T-helper 1 cell treated with Interleukin-12 subunit alpha and Interleukin-12 subunit beta and Interleukin-4 antibody, amounts not matched to agents 30 μg/mL and 1 μg/mL, for 36 hours (primary cell): ENCODE data around the gene C8B.

Experiments
- H3K27ac Mint-ChIP-seq: one replicate; pipeline ENCODE4 v1.8.0; 2021; ENCODE audit warnings: mild to moderate bottlenecking, mixed read lengths
- H3K27me3 Mint-ChIP-seq: one replicate; pipeline ENCODE4 v1.8.0; 2021; ENCODE audit warnings: low read depth, mixed read lengths
- H3K36me3 Mint-ChIP-seq: one replicate; pipeline ENCODE4 v1.8.0; 2021; ENCODE audit warnings: low read depth, mixed read lengths
- H3K4me1 Mint-ChIP-seq: one replicate; pipeline ENCODE4 v1.8.0; 2021; ENCODE audit warnings: low read depth, mixed read lengths
- H3K4me3 Mint-ChIP-seq: one replicate; pipeline ENCODE4 v1.8.0; 2021; ENCODE audit warnings: mild to moderate bottlenecking, moderate library complexity, mixed read lengths
- H3K9me3 Mint-ChIP-seq: one replicate; pipeline ENCODE4 v1.8.0; 2021; ENCODE audit warnings: mixed read lengths

Gene C8B

GRCh38 chr1:56929492-56929891, 36.3 kb downstream of the C8B start:
- H3K36me3 Mint-ChIP-seq: no peaks in the 10 kb centered on the region
- H3K9me3 Mint-ChIP-seq: no peaks in the 10 kb centered on the region
- no peak overlapping the region for H3K27ac Mint-ChIP-seq
- H3K4me3 Mint-ChIP-seq: no peak overlapping the region
- no peaks in the 10 kb centered on the region for H3K4me1 Mint-ChIP-seq
- H3K27me3 Mint-ChIP-seq: no peaks in the 10 kb centered on the region

DNA sequence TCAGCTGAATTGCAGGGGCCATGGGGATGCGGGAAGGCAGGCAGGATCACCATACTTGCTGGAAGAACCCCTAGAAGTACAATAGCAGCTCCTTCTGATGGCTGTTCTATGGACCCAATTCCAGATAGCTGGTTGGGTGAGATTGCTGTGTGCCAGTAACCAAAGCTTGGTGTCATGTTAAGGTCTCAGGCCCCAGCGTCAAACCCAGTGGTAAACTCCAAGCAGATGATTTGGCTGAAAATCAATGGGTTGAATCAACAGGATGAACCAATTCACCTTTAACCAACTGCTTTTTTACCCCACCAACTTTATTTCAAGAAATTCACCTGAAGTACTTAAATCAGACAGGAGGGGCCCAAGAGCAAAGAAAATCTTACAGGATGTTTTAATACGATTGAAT, 37.8 kb downstream of the C8B start:
- no peaks in the 10 kb centered on the region for H3K9me3 Mint-ChIP-seq
- no peak overlapping the region for H3K27ac Mint-ChIP-seq
- no peaks in the 10 kb centered on the region for H3K27me3 Mint-ChIP-seq
- H3K4me1 Mint-ChIP-seq: no peaks in the 10 kb centered on the region
- no peaks in the 10 kb centered on the region for H3K36me3 Mint-ChIP-seq
- H3K4me3 Mint-ChIP-seq: no peak overlapping the region

GRCh38 chr1:56927171-56927570, 38.6 kb downstream of the C8B start:
- Mint-ChIP-seq H3K9me3 (no peaks in the 10 kb centered on the region), H3K4me3 (no peak overlapping the region), H3K4me1 (no peaks in the 10 kb centered on the region), H3K36me3 (no peaks in the 10 kb centered on the region), H3K27ac (no peak overlapping the region), H3K27me3 (peaks cover 2% of the 10 kb centered on the region)

- Mint-ChIP-seq H3K27me3 (peaks cover 4% of the 10 kb centered on the region), H3K9me3 (no peaks in the 10 kb centered on the region), H3K4me3 (no peak overlapping the region), H3K4me1 (no peaks in the 10 kb centered on the region), H3K36me3 (no peaks in the 10 kb centered on the region), H3K27ac (no peak overlapping the region)
Observed at GRCh38 chr1:56925193-56925592, 40.6 kb downstream of the C8B start.

DNA sequence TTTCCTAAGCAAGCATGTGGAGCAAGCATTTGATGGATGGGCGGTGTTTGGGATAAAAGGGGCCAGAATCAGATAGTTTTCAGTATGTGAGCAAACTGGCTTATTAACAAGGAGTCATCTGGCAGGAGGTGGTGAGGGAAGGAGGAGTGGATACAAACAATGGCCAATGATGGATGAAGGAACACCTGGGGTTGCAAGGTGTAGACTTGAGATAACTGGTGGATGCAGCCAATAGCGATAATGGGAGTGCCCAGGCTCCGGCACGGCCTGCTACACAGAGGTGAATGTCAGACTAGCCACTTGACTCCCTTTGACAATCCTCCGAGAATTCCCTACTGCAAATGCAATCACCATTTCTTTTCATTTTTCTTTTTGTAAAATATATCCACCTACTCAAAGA, 41.7 kb downstream of the C8B start:
- no peak overlapping the region for H3K27ac Mint-ChIP-seq
- H3K36me3 Mint-ChIP-seq: no peaks in the 10 kb centered on the region
- no peaks in the 10 kb centered on the region for H3K9me3 Mint-ChIP-seq
- H3K4me3 Mint-ChIP-seq: no peak overlapping the region
- H3K4me1 Mint-ChIP-seq: no peaks in the 10 kb centered on the region
- peaks cover 4% of the 10 kb centered on the region for H3K27me3 Mint-ChIP-seq

DNA sequence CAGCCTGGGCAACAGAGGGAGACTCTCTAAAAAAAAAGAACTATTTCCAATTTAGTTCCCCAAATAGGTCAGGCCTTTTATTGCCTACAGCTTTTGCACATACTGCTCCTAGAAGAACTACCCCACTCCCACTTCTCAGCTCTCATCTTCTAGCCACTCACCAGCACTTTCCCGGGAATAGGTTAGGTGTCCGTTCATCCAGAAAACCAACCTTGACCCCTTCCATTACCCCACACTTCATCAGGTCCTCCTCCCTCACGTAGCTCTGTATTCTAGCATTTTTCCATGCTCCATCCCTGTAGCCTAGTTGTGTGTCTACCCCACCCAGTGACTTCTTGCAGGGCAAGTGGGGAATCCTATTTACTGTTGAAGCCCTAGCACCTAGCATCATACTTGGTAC, 42.6 kb downstream of the C8B start:
- Mint-ChIP-seq H3K9me3 (no peaks in the 10 kb centered on the region), H3K4me3 (no peak overlapping the region), H3K27ac (no peak overlapping the region), H3K36me3 (no peaks in the 10 kb centered on the region), H3K27me3 (peaks cover 4% of the 10 kb centered on the region), H3K4me1 (no peaks in the 10 kb centered on the region)

- H3K4me1 Mint-ChIP-seq: no peaks in the 10 kb centered on the region
Observed at GRCh38 chr1:56922507-56922906, 43.3 kb downstream of the C8B start.

GRCh38 chr1:56922070-56922469, 43.7 kb downstream of the C8B start:
- Mint-ChIP-seq H3K4me1 (no peaks in the 10 kb centered on the region), H3K9me3 (no peaks in the 10 kb centered on the region), H3K4me3 (no peak overlapping the region), H3K36me3 (no peaks in the 10 kb centered on the region), H3K27me3 (peaks cover 4% of the 10 kb centered on the region), H3K27ac (no peak overlapping the region)

More at GRCh38 chr1:56922507-56922906, 43.3 kb downstream of the C8B start:
- Mint-ChIP-seq H3K4me3 (no peak overlapping the region), H3K9me3 (no peaks in the 10 kb centered on the region), H3K27ac (no peak overlapping the region), H3K36me3 (no peaks in the 10 kb centered on the region), H3K27me3 (peaks cover 4% of the 10 kb centered on the region)

DNA sequence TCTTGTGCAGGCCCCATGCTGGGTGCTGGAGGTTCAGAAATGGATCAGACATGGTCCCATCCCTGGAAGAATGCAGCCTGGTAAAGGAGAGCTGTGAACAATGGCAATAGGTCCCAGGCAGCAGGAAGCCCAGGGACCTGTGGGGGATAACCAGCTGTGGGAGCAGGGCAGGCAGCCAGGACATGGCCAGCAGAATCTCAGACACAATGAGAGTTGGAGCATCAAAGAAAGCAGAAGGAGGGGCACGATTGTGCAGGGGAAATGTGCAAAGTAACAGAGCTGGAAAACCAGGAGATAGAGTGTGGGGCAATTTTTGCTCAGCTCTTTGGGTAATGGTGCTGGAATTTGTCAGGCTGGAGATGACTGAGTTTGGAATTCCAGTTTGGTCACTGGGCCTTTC, 44.3 kb downstream of the C8B start:
- Mint-ChIP-seq H3K4me3 (no peak overlapping the region), H3K27ac (no peak overlapping the region), H3K27me3 (peaks cover 4% of the 10 kb centered on the region), H3K36me3 (no peaks in the 10 kb centered on the region), H3K4me1 (no peaks in the 10 kb centered on the region), H3K9me3 (no peaks in the 10 kb centered on the region)

DNA sequence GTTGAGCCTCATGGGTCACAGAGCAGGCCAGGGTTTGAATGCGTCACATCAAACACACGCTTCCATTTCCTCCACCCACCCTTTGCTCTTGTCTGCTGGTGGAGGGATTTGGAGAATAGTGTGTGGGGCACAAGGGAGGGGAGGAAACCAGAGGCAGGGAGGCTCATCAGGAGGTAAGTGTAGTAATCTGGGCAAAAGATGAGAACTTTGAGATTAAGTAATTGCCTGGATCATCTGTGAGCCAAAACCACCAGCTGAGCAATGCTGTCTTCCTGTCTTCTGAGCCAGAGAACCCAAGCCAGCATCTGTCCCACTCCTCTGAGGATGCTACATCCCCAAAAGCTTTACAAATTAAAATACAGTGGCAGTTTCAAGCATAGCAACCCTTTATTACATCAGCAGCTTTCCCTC, 45.2 kb downstream of the C8B start:
- peaks cover 4% of the 10 kb centered on the region for H3K27me3 Mint-ChIP-seq
- H3K27ac Mint-ChIP-seq: no peak overlapping the region
- H3K9me3 Mint-ChIP-seq: no peaks in the 10 kb centered on the region
- no peaks in the 10 kb centered on the region for H3K36me3 Mint-ChIP-seq
- H3K4me1 Mint-ChIP-seq: no peaks in the 10 kb centered on the region
- no peak overlapping the region for H3K4me3 Mint-ChIP-seq

DNA sequence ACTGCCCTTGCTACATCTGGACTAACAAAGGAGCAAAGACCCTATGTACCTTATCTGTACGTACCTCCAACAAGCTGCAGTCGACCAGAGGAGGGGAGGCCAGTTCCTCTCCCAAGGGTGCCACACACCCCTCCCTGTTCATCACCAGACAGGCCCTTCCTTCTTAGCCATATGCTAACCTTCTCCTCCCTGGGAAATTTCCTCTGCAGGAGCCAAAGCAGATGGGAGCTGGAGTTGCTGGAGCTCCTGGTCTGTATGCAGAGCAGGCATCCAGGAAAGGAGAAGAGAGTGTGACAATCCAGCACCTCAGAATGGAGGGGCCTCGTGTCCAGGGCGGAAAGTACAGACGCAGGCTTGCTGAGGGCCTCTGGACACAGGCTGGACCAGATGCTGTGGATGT, 48.5 kb downstream of the C8B start:
- H3K4me3 Mint-ChIP-seq: no peak overlapping the region
- H3K27ac Mint-ChIP-seq: no peak overlapping the region
- peaks cover 4% of the 10 kb centered on the region for H3K27me3 Mint-ChIP-seq
- H3K9me3 Mint-ChIP-seq: no peaks in the 10 kb centered on the region
- no peaks in the 10 kb centered on the region for H3K36me3 Mint-ChIP-seq
- no peaks in the 10 kb centered on the region for H3K4me1 Mint-ChIP-seq

DNA sequence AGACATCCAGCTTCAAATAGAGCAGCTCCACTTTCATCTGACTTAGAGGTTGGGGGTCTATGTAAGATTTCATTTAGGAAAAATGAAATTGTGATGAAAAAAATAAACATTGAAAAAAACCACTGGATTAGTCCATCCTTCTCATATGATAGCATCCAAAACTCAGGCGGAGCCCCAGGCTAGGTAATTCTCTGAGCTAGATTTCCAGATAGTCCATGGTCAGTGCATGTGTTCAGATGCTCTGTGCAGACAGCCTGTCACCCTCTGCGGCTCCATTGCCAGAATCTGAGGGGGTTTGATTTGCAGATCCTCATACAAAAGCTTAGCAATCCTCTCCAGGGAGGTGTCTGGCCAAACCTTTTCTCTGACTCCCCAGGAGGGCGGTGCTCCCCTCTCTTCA, 49.2 kb downstream of the C8B start:
- no peaks in the 10 kb centered on the region for H3K27me3 Mint-ChIP-seq
- H3K4me1 Mint-ChIP-seq: no peaks in the 10 kb centered on the region
- H3K9me3 Mint-ChIP-seq: no peaks in the 10 kb centered on the region
- H3K27ac Mint-ChIP-seq: no peak overlapping the region
- H3K36me3 Mint-ChIP-seq: no peaks in the 10 kb centered on the region
- no peak overlapping the region for H3K4me3 Mint-ChIP-seq

GRCh38 chr1:56915960-56916359, 49.9 kb downstream of the C8B start:
- H3K4me1 Mint-ChIP-seq: no peaks in the 10 kb centered on the region
- H3K27me3 Mint-ChIP-seq: no peaks in the 10 kb centered on the region
- no peak overlapping the region for H3K27ac Mint-ChIP-seq

GRCh38 chr1:56912325-56912724, 53.5 kb downstream of the C8B start:
- Mint-ChIP-seq H3K36me3 (no peaks in the 10 kb centered on the region), H3K9me3 (no peaks in the 10 kb centered on the region), H3K27me3 (no peaks in the 10 kb centered on the region), H3K27ac (no peak overlapping the region), H3K4me1 (no peaks in the 10 kb centered on the region), H3K4me3 (no peak overlapping the region)

More at GRCh38 chr1:56915960-56916359, 49.9 kb downstream of the C8B start:
- Mint-ChIP-seq H3K4me3 (no peak overlapping the region), H3K36me3 (no peaks in the 10 kb centered on the region), H3K9me3 (no peaks in the 10 kb centered on the region)

DNA sequence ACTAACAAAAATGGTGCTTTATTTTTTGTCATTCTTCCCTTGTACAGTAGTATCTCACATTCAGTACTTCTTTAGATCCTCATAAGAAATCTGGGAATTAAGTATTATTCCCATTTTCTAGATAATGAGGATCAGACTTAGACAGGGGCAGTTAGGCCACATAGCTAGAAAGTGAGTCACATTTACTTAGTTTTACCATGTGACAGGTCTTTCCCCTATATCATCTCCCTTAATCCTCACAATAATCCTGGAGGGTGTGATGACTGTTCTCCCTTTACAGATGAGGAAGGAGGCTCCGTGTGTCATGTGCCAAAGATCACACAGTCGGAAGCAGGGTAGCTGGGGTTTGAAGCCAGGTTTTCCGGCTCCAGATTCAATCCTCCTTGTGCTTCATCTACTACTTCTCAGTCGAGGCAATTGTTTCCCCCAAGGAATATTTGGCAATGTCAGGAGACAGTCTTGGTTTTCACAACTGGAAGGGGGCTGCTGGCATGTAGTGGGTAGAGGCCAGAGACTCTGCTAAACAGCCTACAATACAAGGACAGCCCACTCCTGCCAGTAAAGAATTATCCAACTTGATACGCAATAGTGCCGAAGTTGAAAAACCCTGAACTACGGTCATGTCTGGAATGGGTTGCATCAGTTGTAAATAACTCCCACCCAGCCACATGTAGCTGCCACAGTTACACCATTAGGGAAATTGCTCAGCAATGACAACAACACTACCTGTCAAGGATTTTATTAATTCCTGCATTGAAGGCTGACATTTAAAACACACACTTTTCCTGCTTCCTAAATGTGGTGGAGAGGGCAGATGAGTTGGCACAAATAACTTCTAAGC, 54.5 kb downstream of the C8B start:
- Mint-ChIP-seq H3K4me3 (no peak overlapping the region), H3K36me3 (no peaks in the 10 kb centered on the region), H3K9me3 (no peaks in the 10 kb centered on the region), H3K27ac (no peak overlapping the region), H3K27me3 (no peaks in the 10 kb centered on the region), H3K4me1 (no peaks in the 10 kb centered on the region)
